Astrocyte (in vitro differentiated cells and primary cell): ENCODE results near the gene TBC1D8.

Experiments
- CTCF ChIP-seq: IDR thresholded peaks from 2 replicates; pipeline ENCODE4 v1.5.1; 2011; ENCODE audit warnings: low read depth, mild to moderate bottlenecking, inconsistent platforms, low read length, moderate library complexity; ENCODE audit not compliant: insufficient read depth
- EZH2 ChIP-seq: IDR thresholded peaks from 2 replicates; pipeline ENCODE4 v1.6.1; 2012; ENCODE audit warnings: mild to moderate bottlenecking, low read length, inconsistent platforms; ENCODE audit not compliant: insufficient read depth

GRCh38 chr2:100989666-100990065, 161.5 kb downstream of the TBC1D8 start:
- TF ChIP-seq CTCF (no peak), EZH2 (no peak)
